Measurements from ENCODE around the gene MAGI1.
"Not testable (repeated sequence)": the region's sequence is repeated elsewhere in the genome, so short reads cannot be mapped to it uniquely, and the experiment has no call there.

Gene MAGI1

DNA sequence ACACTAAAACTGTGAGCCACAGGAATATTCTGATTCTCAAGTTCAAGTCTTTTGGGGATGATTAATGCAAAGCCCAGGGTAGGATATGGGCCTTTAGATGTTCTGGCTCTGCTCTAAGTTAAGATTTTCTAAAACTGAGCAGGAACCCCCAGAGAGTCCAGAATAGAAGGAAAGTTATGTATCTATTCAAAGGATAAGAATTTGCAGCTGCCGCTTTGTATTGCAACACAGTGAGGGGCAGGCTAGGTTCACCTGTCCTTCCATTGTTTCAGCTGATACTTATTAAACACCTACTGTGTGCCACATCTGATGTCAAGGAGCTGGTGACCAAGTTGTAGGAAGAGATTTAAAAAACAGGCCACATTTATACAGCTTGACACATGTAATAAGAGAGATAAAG, 290.4 kb downstream of the MAGI1 start:
- DNase-seq (ENCODE audit: low read depth) = no peak

DNA sequence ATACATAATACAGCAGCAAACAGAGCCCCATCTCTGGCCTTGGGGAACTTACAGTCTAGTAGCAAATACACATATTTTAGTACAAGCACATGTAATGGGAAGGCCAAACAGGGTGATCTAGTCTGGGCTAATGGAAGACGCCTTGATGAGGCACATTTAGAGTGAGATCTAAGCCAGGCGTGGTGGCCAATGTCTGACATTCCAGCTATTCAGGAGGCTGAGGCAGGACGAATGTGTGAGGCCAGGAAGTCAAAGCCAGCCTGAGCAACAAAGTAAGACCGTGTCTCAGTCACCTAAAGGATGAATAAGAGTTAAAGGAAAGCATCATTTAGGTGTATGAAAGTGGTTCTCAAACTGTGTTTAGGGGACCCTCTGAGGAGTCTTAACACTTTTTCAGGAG, 291.9 kb downstream of the MAGI1 start:
- no peak for DNase-seq (ENCODE audit: low read depth)

DNA sequence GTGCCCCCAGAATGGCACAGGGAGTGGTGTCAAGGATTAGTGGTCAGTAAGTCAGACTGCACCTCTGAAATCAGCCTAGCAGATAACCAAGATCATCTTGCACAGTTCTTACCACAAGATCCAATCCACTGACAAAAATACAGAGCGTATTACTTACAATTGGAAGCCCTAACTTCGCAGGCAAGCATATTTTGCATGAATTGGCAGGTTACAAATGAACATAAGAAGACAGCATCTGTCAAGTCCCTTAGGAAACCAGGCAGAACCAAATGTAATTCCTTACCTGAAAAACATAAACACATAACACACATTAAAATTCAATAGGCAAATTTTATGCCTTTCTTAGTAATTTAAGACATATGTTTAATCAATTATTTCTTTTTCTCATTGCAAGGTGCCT, 293.4 kb downstream of the MAGI1 start:
- no peak for DNase-seq (ENCODE audit: low read depth)

DNA sequence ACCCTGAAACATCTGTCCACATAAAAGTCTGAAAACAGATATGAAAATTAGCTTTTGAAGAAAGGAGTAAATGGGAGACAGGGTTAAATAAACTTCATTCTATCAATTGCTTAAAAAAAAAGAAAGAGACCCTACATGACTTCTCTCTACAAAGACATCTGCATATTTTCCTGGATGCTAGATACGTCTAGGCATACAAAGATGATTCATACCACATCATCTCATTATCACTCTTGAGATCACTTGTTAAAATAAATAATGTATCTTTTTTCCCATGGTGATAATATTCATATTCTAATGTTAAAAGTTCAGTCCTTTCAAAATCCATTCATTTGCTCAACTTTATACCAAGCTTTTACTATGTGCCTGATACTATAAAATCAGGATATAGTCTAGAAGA, 295.8 kb downstream of the MAGI1 start:
- no peak for DNase-seq (ENCODE audit: low read depth)

DNA sequence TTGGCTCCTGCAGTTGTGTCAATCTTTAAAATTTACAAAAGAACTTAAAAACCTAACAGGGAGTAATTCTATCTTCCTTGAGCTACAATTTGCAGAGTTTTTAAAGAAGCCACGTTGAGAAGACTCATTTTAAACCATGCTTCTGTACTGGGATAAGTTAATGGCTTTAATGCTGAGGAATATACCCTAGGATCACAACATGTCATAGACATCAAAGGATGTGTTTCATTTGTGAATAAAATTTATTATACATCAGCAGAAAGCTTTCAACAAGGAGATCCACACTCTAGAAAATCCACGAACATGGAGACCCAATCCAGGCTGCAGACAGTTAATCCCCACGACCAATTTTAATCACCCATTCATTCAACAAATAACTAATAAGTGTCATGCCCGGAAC, 297.2 kb downstream of the MAGI1 start:
- DNase-seq (ENCODE audit: low read depth) = no peak

DNA sequence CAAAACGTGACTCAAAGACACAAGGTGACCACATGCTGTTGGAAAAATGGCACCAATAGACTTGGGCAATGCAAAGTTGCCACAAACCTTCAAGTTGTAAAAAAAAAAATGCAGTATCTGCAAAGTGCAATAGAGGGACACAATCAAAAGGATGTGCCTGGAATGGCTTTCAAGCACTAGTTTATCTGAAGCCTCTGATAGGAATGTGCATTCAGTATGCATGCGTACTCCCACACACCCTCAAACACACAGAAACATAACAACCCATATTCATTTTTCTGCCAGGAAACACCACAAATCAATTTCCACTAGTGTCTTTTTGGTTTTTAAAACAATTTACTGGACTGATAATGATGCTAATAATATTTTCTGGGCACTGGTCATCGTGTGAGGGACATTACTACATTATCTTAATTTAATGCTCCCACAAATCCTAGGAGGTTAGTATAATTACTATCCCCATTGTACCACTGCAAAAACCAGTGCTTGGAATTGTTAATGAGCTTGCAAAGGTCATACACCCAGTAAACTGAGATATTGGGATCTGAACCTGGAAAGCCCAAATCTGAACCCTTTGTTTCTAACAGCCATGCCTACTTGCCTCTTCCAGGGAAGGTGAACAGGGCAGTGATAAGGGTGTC, 298.7 kb downstream of the MAGI1 start:
- DNase-seq (ENCODE audit: low read depth) = no peak

DNA sequence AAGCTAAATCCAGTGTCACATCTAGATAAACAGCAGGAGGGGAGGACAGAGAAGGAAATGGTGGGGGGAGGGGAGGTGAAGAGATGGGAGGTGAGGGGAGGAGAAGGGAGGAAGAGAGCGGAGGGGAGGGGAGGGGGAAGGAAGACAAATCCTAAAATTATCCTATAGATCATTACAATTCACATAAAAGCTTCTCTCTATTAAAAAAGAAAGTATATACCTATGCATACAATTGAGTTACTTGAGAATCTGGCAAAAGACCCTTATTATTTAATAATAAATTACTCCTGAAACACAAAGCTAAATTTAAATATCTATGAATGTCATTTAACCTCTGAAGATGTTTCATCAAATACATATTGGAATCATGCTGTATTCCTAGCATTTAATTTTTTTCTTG, 303.9 kb downstream of the MAGI1 start:
- no peak for DNase-seq (ENCODE audit: low read depth)

DNA sequence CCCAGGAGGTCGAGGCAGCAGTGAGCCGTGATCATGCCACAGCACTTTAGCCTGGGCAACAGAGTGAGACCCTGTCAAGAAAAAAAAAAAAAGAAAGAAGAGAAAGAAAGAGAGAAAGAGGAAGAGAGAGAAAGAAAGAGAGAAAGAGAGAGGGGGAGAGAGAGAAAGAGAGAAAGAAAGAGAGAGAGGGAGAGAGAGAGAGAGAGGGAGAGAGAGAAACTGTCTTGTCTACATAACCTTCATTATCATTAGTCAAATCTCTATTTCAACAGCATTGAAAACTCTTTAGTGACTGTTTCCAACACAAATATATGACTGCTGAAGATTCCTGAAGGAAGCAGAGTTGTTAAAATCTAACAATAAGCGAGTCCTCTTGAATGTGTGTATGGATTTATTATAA, 304.3 kb downstream of the MAGI1 start:
- no peak for DNase-seq (ENCODE audit: low read depth)

DNA sequence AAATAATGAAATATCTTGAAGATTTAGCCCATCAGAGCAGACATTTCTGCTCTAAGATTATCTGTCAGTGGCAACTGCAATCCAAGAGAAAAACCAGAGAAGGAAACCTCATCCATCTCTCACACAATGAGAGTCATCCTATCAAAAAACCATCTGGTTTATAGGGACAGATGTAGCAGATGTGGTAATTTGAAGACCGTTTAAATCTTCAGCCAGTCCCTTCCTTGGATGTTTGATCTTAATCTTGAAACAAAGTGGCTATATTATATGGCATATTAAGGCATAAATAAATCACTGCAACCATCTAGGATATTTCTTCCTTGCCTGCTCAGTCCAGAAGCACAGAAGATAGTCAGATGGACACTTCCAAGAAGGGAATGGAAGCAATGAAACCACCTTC, 305.3 kb downstream of the MAGI1 start:
- DNase-seq (ENCODE audit: low read depth) = no peak

DNA sequence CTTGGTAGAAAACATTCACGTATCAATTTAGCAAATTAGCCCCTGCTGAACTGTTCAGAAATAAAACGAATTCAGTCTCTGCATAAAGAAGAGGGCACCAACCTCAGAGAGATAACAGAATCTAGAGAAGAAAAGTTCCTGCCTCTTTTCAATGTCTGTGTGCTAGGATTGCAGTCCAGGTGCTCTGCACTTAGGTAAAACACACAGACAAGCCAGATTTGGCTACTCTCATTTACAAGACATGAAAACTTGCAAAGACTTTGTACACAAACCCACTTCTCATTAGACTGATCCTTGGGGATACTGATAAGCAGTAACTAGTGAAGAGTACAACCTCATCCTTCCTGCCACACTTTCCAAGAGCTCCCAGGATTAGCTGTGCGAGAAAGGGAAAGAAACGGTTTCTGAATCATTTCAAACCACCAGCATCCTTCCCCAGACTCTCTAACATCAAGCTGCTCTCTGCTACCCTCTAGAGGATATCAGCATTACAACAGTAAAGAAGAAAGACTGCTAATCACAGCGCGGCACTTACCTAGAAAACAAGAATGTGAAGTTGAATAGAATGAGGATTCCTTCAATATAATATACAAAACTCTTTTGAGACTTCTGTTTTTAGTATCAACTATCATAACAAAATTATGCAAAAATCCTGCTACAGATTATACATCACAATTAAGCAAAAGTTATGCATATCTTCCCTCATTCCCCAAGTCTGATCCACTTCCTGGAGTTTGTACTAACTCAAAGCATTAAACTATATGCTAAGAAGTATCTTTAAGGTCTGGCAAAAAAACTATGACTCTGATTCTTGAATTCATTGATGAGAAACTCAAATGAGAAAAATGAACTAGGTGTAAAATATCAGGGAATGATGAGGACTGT, 306.4 kb downstream of the MAGI1 start:
- no peak for DNase-seq (ENCODE audit: low read depth)

DNA sequence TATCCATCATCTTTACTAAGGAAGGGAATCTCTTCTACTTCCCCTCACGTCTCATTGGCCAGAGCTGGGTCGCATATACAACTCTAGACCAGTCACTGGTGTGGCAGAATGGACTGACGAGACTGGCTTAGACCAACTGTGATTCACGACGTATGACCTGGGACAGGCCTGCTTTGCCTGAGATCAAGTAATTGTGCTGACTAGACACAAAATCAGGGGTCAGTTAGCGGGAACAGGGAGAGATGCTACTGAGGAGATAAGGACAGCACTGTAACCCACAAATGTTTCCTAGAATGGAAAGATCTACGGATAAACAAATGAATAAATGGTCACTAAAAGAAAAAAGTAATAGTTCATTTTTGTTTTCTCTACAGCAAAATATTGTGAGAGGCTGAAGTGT, 308.3 kb downstream of the MAGI1 start:
- DNase-seq (ENCODE audit: low read depth) = no peak

DNA sequence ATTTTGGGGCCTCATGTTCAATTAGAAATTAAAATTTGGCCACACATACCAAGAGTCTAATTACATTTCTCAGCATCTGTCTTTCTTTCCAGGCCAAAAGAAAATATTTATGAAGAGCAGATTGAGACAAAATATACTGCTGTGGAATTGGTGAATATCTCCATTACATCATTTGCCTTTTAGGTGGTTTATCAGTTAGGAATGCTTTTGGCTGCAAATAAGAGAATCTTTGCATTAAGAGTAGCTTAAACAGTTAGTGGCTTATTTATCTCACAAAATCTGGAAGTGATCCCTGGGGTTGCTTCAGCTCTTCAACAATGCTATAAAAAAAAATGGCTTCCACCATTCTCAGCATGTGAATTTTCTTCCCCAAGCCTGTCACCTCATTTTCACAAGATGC, 308.7 kb downstream of the MAGI1 start:
- no peak for DNase-seq (ENCODE audit: low read depth)

DNA sequence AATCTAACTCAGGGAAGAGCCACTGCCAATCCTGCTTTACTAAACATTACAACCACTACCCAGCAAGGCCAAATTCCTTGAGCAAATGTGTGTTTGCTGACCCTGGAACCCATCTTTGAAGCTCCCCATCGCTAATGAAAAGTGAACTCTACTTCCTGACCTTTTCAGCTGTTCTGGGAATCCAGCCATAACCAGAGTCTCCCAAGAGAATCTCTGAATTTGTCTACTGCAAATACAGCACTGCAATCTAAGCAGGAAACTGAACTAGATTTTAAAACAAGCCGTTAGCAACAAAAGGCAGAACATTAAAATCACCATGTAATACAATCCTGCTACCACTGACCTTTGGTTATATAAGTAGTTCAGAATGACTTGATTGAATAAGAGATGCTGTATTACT, 309.2 kb downstream of the MAGI1 start:
- no peak for DNase-seq (ENCODE audit: low read depth)

DNA sequence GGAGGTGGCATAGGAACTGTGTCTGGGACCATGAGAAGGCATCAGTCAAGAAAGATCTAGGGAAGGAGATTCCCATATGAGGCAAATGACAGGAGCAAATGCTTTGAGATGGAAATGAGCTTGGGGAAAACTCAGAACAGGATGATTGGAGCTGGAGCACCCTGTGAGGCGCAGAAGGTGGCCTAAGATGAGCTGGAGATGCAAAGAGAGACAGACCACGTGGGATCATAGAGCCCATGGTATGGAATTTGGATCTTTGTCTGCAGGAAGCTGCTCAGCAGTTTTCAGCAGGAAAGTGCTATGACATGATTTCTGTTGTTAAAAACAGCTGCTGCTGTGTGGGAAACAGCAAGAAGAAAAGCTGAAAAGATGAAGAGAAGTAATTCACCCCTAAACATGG, 310.6 kb downstream of the MAGI1 start:
- DNase-seq (ENCODE audit: low read depth) = no peak

DNA sequence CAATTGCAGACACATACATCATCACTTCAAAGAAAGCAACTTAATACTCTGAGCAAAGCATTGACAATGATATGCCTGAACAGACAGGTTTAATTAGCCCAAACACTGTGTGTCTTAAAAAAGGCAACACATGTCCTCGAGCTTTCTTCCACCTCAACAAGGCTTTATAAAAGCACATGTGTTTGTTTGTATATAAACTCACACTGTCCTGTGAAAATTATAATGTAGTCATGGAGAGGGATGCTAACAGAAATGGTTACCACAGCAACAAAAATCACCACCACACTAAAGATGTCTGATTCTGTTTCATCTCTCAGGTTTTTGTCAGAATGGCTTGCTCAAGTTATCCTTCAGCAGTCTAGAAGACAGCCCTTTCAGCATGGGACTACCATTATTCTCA, 314.7 kb downstream of the MAGI1 start:
- DNase-seq (ENCODE audit: low read depth) = no peak

DNA sequence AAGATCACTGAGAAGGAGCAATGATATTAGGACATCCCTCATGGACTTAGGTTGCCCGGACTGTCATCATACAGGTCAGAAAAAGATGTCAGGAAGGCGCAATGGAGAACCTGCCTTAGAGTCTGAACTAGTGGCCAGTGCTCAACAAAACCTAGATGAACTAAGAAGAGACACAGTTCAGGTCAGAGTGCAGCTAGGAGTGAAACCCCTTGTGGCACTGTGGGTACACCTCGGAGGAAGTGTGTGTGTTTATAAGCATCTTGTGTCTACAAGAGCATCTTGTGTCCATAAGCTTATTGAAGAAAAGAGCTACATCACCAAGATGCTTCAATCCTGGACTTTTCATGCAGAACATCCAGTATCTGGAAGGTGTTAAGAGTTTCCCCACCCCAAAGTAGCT, 315.7 kb downstream of the MAGI1 start:
- no peak for DNase-seq (ENCODE audit: low read depth)

DNA sequence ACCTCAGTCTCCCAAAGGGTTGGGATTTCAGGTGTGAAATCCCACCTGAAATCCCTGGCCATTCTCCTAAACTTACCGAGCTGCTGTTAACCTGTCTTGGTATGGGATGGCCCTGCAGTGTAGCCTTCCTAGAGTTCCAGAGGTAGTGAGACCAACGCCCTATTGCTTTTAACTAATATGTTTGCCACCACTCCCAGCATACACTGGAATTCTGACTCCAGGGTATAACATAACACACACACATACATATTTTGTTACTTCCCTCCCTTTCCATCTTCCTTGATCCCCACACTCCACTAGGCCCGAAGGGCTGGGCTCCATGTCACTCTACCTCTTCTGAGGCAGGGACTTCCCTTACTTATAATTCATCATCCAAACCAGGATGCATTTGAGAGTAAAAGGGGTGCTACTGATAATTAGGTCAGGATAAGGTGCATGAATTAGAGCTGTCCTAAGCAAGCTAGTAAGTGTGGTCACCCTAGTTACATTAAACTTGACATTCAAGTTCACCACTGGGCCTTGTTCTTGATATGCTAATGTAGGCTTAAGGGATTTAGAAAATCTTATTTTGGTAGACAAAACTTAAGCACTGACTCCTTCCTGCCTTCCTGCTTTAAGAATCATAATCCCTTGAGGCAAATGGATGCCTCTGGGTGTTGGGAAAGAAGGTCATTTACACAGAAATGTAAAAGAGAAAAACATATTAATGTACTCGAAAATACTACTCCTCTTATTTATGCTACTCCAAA, 317.6 kb downstream of the MAGI1 start:
- no peak for DNase-seq (ENCODE audit: low read depth)

DNA sequence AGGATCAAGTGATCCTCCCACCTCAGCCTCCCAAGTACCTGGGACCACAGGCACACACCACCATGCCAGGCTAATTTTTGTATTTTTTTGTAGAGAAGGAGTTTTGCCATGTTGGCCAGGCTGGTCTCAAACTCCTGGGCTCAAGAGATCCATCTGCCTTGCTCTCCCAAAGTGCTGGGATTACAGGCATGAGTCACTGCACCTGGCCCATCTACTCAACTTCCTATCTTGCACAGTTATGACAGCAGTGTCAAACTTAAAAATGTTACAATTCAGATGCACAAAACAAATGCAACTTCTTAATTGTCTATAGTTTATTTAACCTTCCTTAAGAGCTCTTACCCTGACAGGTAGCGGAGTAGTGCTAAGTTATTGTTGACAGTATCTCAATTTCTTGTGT, 319.1 kb downstream of the MAGI1 start:
- DNase-seq (ENCODE audit: low read depth) = not testable (repeated sequence)

DNA sequence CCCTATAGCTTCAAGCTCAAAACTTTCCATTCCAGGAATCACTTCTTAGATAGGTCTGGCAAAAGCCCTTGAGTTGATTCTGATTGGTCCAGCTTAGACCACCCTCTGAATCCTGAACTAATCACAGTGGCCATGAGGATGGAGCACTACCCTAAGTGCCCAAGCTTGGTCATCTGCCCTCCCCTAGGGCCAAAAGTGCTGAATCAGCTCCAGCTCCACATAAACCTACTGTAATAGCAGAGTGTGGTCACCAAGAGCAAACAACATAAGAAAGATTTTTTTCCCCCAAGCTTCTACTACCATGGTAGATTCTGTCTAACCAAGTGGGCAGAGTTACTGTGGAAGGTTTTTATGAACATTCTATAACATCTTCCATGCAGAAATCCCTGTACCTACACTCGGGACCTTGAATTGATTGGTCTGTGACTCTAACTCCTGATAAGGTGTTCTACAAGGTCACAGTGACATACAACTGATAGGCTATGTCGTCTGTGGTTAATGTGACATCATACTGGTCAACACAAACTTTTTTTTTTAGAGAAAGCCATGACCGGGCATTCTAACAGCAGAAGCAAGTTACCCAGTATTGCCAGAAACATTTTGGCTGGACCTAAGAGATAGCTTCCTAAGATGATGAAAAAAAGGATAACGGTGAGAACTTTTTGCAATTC, 320.9 kb downstream of the MAGI1 start:
- DNase-seq (ENCODE audit: low read depth) = no peak

DNA sequence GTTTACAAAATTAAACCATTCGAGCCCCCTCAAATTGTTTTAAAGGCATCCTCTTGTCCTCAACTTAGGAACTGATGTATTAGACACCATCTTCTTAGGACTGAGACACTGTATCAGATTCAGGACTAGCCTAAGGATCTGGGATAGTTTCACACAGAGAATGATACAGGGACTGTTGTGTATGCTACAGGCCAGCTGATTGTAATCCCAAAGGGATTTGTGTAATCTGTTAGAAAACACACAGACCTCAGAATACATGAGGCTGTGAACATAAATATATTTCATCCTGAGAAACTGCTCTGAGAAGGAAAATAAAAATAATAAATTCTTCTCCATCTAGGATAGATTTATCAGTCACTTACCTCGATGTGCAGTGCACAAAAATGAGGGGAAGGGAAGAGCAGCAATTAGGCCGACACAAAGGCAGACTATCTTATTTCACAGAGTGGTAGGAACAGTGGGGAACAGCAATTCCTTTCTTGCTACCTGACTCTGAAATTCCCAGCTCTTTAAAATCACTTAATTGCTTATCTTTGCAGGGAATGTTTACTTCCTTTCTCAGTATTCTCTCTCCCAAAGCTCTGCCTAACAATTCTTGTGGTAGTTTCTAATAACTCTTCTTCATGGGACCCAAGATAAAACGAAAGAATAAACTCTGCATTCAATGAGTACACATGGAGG, 322.5 kb downstream of the MAGI1 start:
- no peak for DNase-seq (ENCODE audit: low read depth)

DNA sequence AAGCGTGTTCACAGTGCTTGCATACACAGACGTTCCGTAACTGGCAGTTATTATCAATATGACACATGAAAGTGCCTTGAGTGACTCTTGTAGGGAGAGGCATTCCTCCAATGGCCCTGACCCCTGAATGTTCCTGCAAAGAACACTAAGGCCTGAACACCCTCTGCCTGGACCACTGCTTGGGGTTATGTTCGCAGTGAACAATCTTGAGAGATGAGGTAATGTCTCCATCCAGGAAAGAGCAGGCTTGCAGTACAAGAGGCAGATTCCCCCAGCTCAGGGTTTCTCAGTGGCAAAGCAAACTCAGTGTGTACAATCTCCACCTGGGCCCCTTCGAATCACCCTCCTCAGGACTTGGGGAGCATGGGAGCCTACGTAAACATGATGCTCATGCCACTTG, 324.6 kb downstream of the MAGI1 start:
- no peak for DNase-seq (ENCODE audit: low read depth)

DNA sequence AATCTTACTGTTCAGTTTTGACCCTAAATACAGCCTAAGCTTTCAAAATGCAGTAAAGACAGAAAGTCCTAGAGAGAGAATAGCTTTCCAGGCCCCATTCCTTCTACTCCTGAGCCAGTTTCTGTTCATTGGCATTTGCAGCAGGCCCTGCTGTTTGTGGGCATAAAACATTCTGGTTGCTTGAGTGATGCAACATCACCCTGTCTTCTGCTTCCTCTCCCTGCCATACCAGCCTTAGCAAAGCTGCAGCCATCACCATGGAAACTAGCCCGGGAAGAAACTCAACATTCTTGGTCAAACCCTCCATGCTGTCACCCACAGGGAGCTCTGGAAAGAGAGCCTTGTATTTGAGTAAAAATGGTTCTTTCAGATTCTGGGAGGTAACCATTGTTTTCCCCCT, 325.7 kb downstream of the MAGI1 start:
- DNase-seq (ENCODE audit: low read depth) = no peak

Measured in activated T-helper 1 cell treated with Interleukin-2 at 50 U/mL for 16 hours (primary cell).